Measurements from ENCODE around the gene SH3PXD2A.

Gene SH3PXD2A

DNA sequence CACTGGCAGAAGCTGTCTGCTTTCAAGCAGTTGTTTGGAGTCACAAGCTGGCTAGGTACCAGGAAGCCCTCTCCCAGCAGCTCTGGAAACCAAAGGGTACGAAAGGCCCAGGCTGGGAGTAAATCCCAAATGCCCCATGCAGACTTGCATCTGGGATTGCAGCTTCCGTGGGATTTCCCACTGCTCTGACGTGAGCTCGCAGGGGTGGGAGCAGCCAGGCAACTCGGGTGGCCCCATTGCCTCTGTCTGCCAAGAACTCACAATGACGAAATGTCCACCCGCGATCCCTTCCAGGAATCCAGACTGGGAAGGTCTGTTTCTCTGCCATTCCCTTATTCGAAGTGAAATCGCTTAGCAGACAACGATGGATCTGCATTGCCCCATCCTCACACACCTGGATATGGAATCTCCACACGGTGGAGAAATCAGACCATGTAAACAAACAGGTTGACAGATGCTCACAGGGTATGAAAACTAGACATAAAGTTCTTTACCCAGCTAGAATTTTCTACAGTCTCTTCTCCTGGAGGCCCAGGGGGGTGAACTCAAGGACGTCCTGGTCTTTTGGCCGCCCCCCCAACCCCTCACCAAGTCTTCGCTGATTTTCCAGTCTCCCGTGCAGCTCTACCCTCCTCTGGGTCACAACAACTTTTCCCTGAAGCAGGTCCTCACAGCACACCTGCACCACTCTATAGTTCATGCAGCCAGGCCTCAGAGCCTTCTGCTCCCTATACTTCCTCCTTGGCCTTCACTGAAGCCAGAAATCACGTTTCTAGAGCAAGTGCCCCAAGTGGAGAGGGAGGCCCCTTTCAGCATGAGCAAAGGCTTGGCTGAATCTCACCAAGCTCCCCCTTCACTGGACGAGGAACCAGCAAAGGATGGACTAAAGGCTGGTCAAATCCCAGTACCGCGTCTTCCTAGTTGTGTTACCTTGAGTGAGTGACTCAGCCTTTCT is 20.0 kb downstream of the SH3PXD2A start:
- DNase-seq (ENCODE audit: low read depth in 3 of 3, low spot score in 1 of 3), result no peak

GRCh38 chr10:103834436-103835095 is 20.8 kb downstream of the SH3PXD2A start:
- no peak for DNase-seq (ENCODE audit: low read depth in 3 of 3, low spot score in 1 of 3)

GRCh38 chr10:103833731-103834365 is 21.5 kb downstream of the SH3PXD2A start:
- DNase-seq (ENCODE audit: low read depth in 3 of 3, low spot score in 1 of 3), result no peak

DNA sequence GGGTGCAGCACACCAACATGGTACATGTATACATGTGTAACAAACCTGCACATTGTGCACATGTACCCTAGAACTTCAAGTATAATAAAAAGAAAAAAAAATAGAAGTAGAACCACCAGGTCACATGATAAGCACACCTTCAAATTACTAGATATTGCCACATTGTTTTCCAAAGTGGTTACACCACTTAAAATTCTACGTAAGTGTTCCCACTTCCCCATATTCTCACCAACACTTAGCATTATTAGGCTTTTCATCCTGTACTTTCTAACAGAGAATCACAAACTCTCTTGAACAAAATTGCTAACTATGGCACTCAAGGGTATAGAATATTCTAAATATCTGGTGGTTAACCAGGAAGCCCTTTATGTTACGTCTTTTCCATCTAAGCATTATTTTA is 22.6 kb downstream of the SH3PXD2A start:
- no peak for DNase-seq (ENCODE audit: low read depth in 3 of 3, low spot score in 1 of 3)

DNA sequence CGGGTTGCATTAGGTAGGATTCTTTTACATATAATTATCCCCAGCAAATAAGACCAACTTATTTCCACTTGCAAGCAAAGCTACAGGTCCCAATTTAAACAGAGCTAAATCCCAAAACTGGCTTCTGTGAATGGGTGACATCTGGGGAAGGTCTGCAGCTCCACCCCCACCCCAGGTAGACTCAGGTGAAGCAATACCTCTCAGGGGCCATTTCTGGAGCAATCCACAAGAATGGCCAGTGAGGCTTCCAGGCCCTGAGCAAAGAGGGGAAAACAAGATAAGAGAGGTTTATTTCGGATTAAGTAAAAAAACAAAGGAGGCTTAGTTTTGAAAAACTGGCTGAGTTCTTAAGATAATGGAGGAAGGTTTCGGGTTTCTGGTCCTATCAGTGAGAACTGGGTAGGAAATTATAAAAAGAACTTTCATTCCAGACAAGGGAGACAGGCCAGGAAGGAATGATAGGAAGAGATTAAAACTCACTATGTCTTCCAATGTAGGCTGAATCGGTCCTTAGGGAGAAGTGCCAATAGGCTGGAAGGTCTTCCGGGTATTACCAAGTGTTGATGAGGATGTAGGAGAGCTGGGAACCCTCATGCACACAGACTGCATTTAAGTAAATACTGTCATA is 25.4 kb downstream of the SH3PXD2A start:
- no peak for DNase-seq (ENCODE audit: low read depth in 3 of 3, low spot score in 1 of 3)

GRCh38 chr10:103829278-103829677 is 26.1 kb downstream of the SH3PXD2A start:
- DNase-seq (ENCODE audit: low read depth in 3 of 3, low spot score in 1 of 3), result no peak

GRCh38 chr10:103828587-103829197 is 26.7 kb downstream of the SH3PXD2A start:
- no peak for DNase-seq (ENCODE audit: low read depth in 3 of 3, low spot score in 1 of 3)

DNA sequence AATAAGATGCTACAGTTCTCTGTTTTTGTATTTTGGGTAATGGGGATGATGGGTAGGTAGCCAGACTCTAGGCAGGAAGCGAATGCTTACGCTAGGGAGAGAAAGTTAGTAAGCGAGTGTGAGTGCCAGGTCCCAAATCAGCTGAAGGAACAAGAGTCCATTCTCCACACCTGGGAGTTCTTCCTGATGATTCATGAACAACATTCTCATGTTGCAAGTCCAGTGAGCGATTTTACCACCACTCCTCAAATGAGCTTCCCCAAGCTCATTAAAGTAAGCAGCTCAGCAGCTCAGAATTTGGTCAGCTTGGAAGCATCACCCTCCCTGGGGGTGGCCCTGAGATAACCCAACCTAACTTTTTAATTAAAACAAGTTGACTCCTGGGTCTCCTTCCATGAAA is 27.3 kb downstream of the SH3PXD2A start:
- DNase-seq (ENCODE audit: low read depth in 3 of 3, low spot score in 1 of 3), result no peak

- no peak for DNase-seq (ENCODE audit: low read depth in 3 of 3, low spot score in 1 of 3)
These were observed 28.5 kb downstream of the SH3PXD2A start for GRCh38 chr10:103826885-103827284.

- no peak for DNase-seq (ENCODE audit: low read depth in 3 of 3, low spot score in 1 of 3)
These were observed 31.1 kb downstream of the SH3PXD2A start for GRCh38 chr10:103824281-103824680.

- DNase-seq (ENCODE audit: low read depth in 3 of 3, low spot score in 1 of 3), result no peak
These were observed 31.6 kb downstream of the SH3PXD2A start for GRCh38 chr10:103823706-103824272.

DNA sequence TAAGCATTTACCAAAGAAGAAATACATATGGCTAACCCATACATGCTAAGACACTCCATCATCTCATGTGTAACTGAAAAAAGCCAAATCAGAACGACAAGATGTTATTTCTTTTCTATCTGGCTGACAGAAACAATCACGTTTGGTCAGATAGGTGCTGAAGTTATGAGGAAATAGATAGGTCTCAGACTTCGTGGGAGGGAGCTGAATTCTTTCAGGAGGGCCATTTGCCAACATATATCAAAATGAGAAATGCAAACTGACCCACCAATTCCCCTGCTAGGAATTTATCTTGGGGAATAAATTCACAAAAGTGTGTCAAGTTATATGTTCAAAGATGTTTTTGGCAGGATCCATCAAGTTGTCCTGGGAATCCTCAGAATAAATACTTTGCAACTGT is 32.6 kb downstream of the SH3PXD2A start:
- DNase-seq (ENCODE audit: low read depth in 3 of 3, low spot score in 1 of 3), result no peak

- DNase-seq (ENCODE audit: low read depth in 3 of 3, low spot score in 1 of 3), result no peak
These were observed 33.2 kb downstream of the SH3PXD2A start for GRCh38 chr10:103822107-103822716.

GRCh38 chr10:103820101-103821062 is 35.0 kb downstream of the SH3PXD2A start:
- no peak for DNase-seq (ENCODE audit: low read depth in 3 of 3, low spot score in 1 of 3)

GRCh38 chr10:103819493-103819892 is 35.9 kb downstream of the SH3PXD2A start:
- no peak for DNase-seq (ENCODE audit: low read depth in 3 of 3, low spot score in 1 of 3)

DNA sequence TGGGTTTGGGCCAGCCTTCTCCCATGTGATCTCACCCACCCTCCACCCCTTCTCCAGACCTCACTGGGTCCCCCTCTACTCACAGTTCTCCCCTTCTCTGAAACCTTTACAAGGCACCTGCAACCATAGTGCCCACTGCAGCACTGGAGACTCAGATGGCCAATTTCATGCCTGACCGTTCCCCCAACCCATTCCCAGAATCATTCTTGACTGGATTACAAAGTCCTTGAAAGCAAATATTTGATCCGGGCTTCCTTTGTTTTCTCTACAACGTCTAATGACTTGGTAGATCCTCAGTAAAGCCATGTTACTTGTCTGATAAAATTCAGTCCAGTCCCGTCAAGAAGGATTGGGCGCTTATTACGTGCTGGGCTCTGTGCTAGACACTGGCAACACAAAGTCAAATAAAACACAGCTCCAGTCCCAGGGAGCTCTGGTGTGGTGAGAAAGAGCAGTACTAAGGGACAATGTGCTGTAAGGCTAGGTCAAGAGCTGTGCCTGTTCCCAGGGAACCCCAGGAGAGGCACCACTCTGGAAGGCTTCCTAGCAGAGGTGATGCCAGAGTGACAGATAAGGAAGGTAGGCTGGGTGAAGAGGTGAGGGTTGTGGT is 36.5 kb downstream of the SH3PXD2A start:
- no peak for DNase-seq (ENCODE audit: low read depth in 3 of 3, low spot score in 1 of 3)

GRCh38 chr10:103818105-103818504 is 37.3 kb downstream of the SH3PXD2A start:
- no peak for DNase-seq (ENCODE audit: low read depth in 3 of 3, low spot score in 1 of 3)

DNA sequence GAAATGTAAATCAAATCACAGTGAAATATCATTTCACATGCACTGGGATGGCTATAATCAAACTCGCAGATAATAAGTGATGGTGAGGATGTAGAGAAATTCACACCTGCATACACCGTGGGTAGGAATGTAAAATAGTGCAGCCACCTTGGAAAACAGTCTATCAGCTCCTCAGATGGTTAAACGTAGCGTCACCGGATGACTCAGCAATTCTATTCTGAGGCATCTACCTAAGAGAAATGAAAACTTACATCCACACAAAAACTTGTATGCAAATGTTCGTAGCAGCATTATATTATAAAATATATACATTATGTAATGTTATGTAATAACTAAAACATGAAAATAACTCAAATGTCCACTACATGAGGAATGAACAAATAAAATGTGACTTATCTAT is 38.9 kb downstream of the SH3PXD2A start:
- DNase-seq (ENCODE audit: low read depth in 3 of 3, low spot score in 1 of 3), result no peak
